Fibroblast of pulmonary artery (primary cell): Measurements from ENCODE around the gene GPX7.

Experiments used
- DNase-seq: peaks from one replicate; pipeline ENCODE4 v3.0.0-alpha.2; 2010; ENCODE audit warnings: low read depth
- H3K4me3 ChIP-seq: replicated peaks from 2 replicates; pipeline ENCODE4 v1.5.1; 2011; ENCODE audit warnings: low read depth, mild to moderate bottlenecking, control low read depth, low read length, moderate library complexity
- CTCF ChIP-seq: IDR thresholded peaks from 2 replicates; pipeline ENCODE4 v1.5.1; 2011; ENCODE audit warnings: mild to moderate bottlenecking, control low read depth, low read length, inconsistent platforms; ENCODE audit errors: missing control alignments

Gene GPX7

GRCh38 chr1:52627028-52627427 is 24.9 kb downstream of the GPX7 start:
- no peak for TF ChIP-seq CTCF
- no peak for DNase-seq
- no peak overlapping the region for H3K4me3 ChIP-seq

- no peak for DNase-seq
- no peak overlapping the region for H3K4me3 ChIP-seq
- no peak for TF ChIP-seq CTCF
Measured at GRCh38 chr1:52628614-52629324, 26.6 kb downstream of the GPX7 start.

- no peak overlapping the region for H3K4me3 ChIP-seq
- TF ChIP-seq CTCF, result no peak
Measured at GRCh38 chr1:52629325-52629643, 27.1 kb downstream of the GPX7 start.

GRCh38 chr1:52629667-52630066 is 27.5 kb downstream of the GPX7 start:
- no peak for TF ChIP-seq CTCF
- no peak for DNase-seq
- no peak overlapping the region for H3K4me3 ChIP-seq

More at GRCh38 chr1:52629325-52629643, 27.1 kb downstream of the GPX7 start:
- no peak for DNase-seq

- H3K4me3 ChIP-seq, result no peak overlapping the region
- no peak for DNase-seq
- TF ChIP-seq CTCF, result no peak
Measured at GRCh38 chr1:52631759-52632331, 29.7 kb downstream of the GPX7 start.

- peak; percentile 16 for DNase-seq
- H3K4me3 ChIP-seq, result peak within 1 kb of the TSS; percentile 14
- TF ChIP-seq CTCF, result no peak
Measured at GRCh38 chr1:52632732-52633290, 30.6 kb downstream of the GPX7 start, which contains the start of gene SHISAL2A. Gene SHISAL2A, plus strand, starts transcription at chr1:52633168. Its CDS starts 326 bp downstream, at chr1:52633494.

GRCh38 chr1:52633291-52633754 is 31.2 kb downstream of the GPX7 start:
- no peak for DNase-seq
- TF ChIP-seq CTCF, result no peak
- H3K4me3 ChIP-seq, result no peak overlapping the region
